HPDE6-E6E7 (cell line): ENCODE measurements around the gene CTAGE1.
A peak's percentile ranks its signal among the peaks of the same experiment; 100 is the strongest.
"Not testable (repeated sequence)": the region's sequence is repeated elsewhere in the genome, so short reads cannot be mapped to it uniquely, and the experiment has no call there.

ENCODE experiments used
- DNase-seq: peaks from one replicate; pipeline ENCODE4 v3.0.0; 2011; ENCODE audit warnings: missing footprints; ENCODE audit errors: extremely low spot score

CTAGE1 gene

GRCh38 chr18:22434973-22435608 lies 17.4 kb upstream of the CTAGE1 start:
- DNase-seq: peak; percentile 27

- DNase-seq: no peak
These were observed 16.2 kb upstream of the CTAGE1 start for GRCh38 chr18:22433956-22434355.

GRCh38 chr18:22432657-22433137 lies 15.0 kb upstream of the CTAGE1 start:
- DNase-seq: peak; percentile 87

- DNase-seq: no peak
These were observed 11.8 kb upstream of the CTAGE1 start for GRCh38 chr18:22429564-22429963.

GRCh38 chr18:22428672-22429071 lies 11.0 kb upstream of the CTAGE1 start:
- DNase-seq: no peak

GRCh38 chr18:22427822-22428549 lies 10.3 kb upstream of the CTAGE1 start:
- no peak for DNase-seq

GRCh38 chr18:22424565-22424963 lies 6.8 kb upstream of the CTAGE1 start:
- no peak for DNase-seq

GRCh38 chr18:22423878-22424564 lies 6.3 kb upstream of the CTAGE1 start:
- no peak for DNase-seq

- DNase-seq: no peak
These were observed 5.3 kb upstream of the CTAGE1 start for GRCh38 chr18:22422909-22423548.

- no peak for DNase-seq
These were observed 2.9 kb upstream of the CTAGE1 start for GRCh38 chr18:22420652-22421051.

- DNase-seq: no peak
These were observed 5.4 kb downstream of the CTAGE1 start for GRCh38 chr18:22412176-22412911.

- no peak for DNase-seq
These were observed 6.3 kb downstream of the CTAGE1 start for GRCh38 chr18:22411446-22411845.

- DNase-seq: no peak
These were observed 7.6 kb downstream of the CTAGE1 start for GRCh38 chr18:22410126-22410525.

- DNase-seq: no peak
These were observed 8.3 kb downstream of the CTAGE1 start for GRCh38 chr18:22409445-22409844.

- no peak for DNase-seq
These were observed 9.7 kb downstream of the CTAGE1 start for GRCh38 chr18:22408059-22408458.

- DNase-seq: no peak
These were observed 12.6 kb downstream of the CTAGE1 start for GRCh38 chr18:22405142-22405541.

- DNase-seq: no peak
These were observed 13.8 kb downstream of the CTAGE1 start for GRCh38 chr18:22403950-22404349.

- DNase-seq: no peak
These were observed 17.8 kb downstream of the CTAGE1 start for GRCh38 chr18:22399949-22400348.

- DNase-seq: no peak
These were observed 19.3 kb downstream of the CTAGE1 start for GRCh38 chr18:22398464-22398863.

- DNase-seq: no peak
These were observed 23.3 kb downstream of the CTAGE1 start for GRCh38 chr18:22394428-22394827.

GRCh38 chr18:22393164-22393563 lies 24.6 kb downstream of the CTAGE1 start:
- DNase-seq: not testable (repeated sequence)
